Right forelimb (tissue), 1 donor: ENCODE data around the gene TULP4.
"Not testable (repeated sequence)": the region's sequence is repeated elsewhere in the genome, so short reads cannot be mapped to it uniquely, and the experiment has no call there.

ENCODE experiments used
- DNase-seq: peaks from one replicate; pipeline ENCODE4 v3.0.0-alpha.2; 2018

The TULP4 gene

DNA sequence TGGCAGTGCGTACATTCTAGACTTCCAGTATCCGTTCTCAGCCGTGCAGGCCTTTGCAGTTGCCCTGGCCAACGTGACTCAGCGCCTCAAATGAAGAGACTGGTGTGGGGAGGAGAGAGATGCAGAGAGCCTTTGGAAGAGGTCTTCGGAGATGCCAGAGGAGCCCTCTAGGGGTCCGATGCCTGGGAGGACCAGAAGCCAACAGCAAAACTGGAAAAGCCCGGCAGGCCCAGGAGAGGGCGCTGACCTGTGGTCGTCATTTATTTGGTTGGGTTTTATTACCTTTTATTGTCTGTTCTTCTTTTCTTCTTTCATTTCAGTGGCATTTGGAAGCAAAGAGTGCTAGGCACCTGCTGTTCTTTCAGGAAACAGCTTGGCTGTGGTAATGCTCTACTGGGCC, 194.3 kb downstream of the TULP4 start:
- no peak for DNase-seq

DNA sequence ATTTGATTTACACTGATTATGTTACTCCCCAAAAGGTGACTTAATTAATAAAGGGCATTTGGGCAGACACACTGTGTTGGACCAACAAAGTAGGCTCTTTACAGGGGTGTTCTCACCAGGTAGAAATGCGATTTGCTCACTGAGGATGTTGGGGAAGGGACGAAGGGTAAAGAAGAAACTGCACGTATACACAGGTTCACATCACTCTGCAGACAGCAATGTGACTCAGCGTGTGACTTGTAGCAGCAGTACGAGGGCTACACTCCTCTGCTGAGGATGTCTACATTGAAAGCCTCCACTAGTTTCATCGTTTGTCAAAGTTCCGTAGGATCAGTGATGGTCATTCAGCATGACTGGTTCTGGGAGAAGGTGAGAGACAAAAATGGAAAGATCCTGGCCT, 194.9 kb downstream of the TULP4 start:
- no peak for DNase-seq

- DNase-seq, result no peak
Measured at GRCh38 chr6:158508450-158508849, 196.2 kb downstream of the TULP4 start.

- no peak for DNase-seq
Measured at GRCh38 chr6:158509465-158509864, 197.2 kb downstream of the TULP4 start.

- no peak for DNase-seq
Measured at GRCh38 chr6:158512809-158513208, 200.5 kb downstream of the TULP4 start.

DNA sequence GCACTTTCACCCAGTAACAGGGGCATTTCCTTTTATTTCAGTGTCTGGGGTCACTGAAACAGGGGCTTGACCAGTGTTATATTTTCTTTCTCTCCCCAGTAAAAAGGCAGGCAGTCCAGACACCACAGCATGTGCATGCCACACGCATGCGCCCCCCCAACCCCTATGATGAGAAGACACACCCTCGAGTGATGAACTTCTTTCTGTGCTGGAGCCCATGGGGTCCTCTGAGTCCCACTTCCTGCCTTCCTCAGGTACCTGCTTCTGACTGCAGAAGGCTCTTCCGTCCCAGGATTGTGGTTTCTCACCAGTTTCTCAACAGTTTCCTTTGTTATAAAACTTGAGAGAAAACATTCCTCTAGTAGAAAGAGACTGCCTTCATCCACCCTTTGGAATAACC, 201.9 kb downstream of the TULP4 start:
- no peak for DNase-seq

- DNase-seq, result no peak
Measured at GRCh38 chr6:158514991-158515390, 202.7 kb downstream of the TULP4 start.

DNA sequence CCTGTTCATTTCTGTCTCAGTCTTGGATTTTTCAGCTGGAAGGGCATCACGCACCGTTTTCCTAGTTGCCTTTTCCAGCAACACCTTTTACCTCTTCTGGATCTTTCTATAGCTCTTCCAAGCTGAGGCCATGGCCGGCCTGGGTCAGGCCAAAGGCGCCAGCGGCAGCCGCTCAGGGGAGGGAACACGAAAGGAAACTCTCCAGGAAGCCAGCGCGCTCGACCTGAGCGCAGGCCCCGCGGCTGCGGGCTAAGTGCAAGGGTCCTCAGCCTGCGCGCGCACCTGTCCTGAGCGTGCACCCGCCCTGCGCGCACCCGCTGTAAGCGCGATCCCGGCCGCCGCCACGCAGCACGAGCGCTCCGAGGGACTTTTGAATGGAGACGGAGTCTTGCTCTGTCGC, 203.8 kb downstream of the TULP4 start:
- peak; percentile 50 for DNase-seq

- no peak for DNase-seq
Measured at GRCh38 chr6:158517038-158517437, 204.8 kb downstream of the TULP4 start.

GRCh38 chr6:158517581-158517980, 205.3 kb downstream of the TULP4 start:
- DNase-seq, result no peak

DNA sequence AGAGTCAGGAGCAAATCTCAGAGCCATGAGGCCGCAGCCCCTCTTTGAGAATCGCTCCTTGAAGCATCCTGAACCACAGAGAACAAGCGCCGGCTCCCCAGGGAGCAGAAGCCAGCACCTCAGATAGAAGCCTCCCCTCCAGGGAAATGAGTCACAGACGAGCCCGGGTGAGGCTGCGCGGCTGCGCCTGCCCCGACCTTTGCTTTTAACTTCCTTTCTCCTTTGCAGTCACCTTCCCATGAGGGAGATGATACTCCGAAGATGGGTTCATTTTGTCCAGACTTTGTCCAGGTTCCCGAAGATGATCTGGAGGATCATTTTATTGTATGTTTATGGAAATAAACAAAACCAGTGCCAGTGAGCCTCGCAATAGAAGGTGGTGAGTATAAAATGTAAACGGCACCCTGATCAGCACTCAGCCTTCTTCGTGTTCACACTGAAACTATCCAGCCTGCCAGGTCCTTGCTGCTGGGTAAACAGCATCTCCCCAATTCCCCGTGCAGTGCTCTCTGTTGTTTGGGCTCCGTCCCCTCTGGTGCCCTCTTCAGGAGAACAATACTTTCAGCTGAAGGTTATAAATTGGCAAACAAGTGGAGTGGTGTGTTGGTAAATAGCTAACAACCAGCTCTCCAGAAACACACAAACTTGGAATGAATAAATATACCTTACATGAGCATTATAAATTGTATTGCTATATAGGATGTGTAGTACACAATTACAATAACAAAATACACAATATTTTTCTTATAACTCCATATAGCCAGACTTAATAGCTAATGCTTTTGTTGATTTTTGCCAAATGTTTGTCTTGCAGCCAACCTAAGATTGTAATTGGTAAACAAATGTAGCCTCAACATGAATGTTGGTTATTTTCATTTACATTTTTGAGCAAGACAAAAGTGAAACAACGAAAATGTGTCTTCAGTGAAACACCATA, 206.2 kb downstream of the TULP4 start:
- peak; percentile 51 for DNase-seq

- DNase-seq, result no peak
Measured at GRCh38 chr6:158519300-158519699, 207.0 kb downstream of the TULP4 start.

DNA sequence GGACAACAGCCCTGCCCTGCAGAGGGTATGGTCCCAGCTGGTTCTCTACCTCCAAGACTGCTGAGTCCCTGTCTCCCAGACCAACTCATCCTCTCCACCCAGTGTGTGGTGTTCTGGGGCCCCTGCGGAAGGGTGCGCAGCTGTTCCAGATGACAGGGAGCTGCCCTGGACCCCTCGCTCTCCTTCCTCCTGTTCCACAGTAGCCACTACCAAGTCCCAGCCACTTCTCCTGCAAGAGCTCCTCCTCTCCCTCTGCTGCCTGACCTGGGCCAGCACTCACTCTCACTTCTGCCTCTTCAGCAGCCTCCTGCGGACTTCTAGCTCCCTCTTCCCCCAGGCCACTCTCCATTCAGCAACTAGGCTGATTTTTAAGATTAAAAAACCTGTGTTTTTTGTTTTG, 207.5 kb downstream of the TULP4 start:
- no peak for DNase-seq

- not testable (repeated sequence) for DNase-seq
Measured at GRCh38 chr6:158520975-158521374, 208.7 kb downstream of the TULP4 start.

DNA sequence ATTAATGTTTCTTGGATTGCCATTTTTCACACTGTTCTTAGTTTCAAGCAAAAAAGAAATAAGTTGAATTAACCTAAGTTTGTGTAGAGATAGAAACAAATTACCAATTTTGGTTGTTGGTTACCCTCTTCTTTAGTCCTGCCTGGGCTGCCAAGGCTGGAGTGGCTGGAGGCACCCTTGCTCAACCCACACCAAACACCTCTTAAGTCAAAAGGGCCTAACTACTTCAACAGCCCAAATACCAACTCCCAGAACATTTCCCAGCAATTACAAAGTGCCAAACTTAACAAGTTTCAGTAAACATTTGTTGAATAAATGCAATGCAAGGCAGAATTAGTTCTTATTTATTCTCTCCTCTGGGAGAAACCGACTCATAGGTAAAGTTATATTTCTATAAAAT, 209.5 kb downstream of the TULP4 start:
- DNase-seq, result no peak

DNA sequence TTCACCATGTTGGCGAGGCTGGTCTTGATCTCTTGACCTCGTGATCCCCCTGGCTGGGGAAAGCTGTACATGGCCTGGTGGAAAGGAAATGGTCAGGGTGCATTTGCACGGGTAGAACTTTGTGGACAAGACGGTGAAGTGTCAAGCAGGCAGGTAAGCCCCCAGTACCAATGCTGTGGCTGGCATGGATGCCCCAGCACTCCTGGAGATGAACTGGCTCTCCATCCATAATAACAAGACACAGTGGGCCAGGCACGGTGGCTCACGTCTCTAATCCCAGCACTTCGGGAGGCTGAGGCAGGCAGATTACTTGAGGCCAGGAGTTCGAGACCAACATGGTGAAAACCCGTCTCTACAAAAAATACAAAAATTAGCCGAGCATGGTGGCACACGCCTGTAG, 210.4 kb downstream of the TULP4 start:
- DNase-seq, result no peak

GRCh38 chr6:158524311-158524710, 212.0 kb downstream of the TULP4 start:
- DNase-seq, result no peak

DNA sequence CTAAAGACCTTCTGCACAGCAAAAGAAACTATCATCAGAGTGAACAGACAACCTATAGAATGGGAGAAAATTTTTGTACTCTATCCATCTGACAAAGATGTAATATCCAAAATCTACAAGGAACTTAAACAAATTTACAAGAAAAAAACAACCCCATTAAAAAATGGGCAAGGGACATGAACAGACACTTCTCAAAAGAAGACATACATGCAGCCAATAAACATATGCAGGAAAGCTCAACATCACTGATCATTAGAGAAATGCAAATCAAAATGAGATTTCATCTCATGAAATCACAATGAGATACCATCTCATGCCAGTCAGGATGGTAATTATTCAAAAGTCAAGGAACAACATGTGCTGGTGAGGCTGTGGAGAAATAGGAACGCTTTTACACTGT, 215.6 kb downstream of the TULP4 start:
- not testable (repeated sequence) for DNase-seq

DNA sequence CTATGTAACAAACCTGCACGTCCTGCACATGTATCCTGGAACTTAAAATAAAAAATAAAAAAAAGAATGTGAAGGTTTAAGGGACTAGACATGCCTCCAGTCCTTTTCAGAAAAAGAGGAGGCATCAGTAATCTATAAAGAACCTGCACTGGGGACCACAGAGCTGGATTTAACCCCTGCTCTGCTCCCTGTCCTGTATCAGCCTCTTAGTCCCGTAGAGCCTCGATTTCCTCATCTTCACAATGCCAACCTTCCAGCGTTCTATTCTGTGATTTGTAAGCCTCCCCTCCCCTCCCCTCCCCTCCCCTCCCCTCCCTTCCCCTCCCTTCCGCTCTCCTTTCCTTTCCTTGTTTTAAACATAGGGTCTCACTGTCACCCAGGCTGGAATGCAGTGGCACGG, 216.6 kb downstream of the TULP4 start:
- DNase-seq, result no peak

- no peak for DNase-seq
Measured at GRCh38 chr6:158529629-158530028, 217.4 kb downstream of the TULP4 start.

- DNase-seq, result no peak
Measured at GRCh38 chr6:158531566-158531965, 219.3 kb downstream of the TULP4 start.

DNA sequence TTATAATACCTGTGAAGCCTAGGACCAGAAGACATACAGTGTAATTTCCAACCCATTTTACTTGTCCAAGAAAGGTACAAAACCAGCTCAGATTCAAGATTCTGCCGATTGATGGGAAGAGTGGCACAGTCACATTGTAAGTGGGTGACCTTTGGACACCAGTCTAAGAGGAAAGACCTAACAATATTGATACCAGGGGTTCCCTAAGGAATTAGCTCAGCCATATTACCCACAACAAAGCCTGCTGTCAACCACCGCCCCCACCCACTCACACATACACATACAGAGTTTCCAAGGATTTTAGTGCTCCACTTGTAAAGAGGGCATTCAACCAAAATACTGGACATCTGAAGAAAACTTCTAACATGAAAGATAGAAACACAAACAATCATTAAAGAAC, 219.7 kb downstream of the TULP4 start:
- no peak for DNase-seq

- DNase-seq, result peak; percentile 86
Measured at GRCh38 chr6:158536084-158536890, 224.0 kb downstream of the TULP4 start.
